Uterus (tissue), 4 donors: ENCODE measurements around the gene RPL19. TPM values are rescaled to one million over a fixed set of nuclear protein-coding genes. Genes with fewer than 3 reads are reported as not detected.

ENCODE experiments used
- DNase-seq, 2 donors: peaks; one replicate each; pipeline ENCODE4 v3.0.0-alpha.2; 2019 to 2020
- H3K27ac ChIP-seq, 2 donors: fragments of 200-600 bp; sonication (generic); 1 replicate in 1 of 2; 2 replicates in 1 of 2; pipeline ENCODE4 v1.5.1; 2016 to 2018
- H3K27me3 ChIP-seq, 2 donors: fragments of 200-600 bp; sonication (generic); one replicate each; pipeline ENCODE4 v1.5.1; 2018 to 2019; ENCODE audit warnings: control low read depth in 1 of 2
- H3K36me3 ChIP-seq, 2 donors: fragments of 200-600 bp; sonication (generic); one replicate each; pipeline ENCODE4 v1.5.1; 2019; ENCODE audit warnings: control low read depth in 1 of 2
- H3K4me1 ChIP-seq, 2 donors: fragments of 200-600 bp; sonication (generic); one replicate each; pipeline ENCODE4 v1.5.1; 2018 to 2019; ENCODE audit warnings: control low read depth in 1 of 2
- H3K4me3 ChIP-seq, 2 donors: fragments of 200-600 bp; sonication (generic); 1 replicate in 1 of 2; 2 replicates in 1 of 2; pipeline ENCODE4 v1.5.1; 2018 to 2019; ENCODE audit warnings: mild to moderate bottlenecking in 1 of 2
- H3K9me3 ChIP-seq, 2 donors: fragments of 200-600 bp; sonication (generic); one replicate each; pipeline ENCODE4 v1.5.1; 2019; ENCODE audit warnings: control low read depth in 1 of 2
- POLR2A ChIP-seq, 2 donors: fragments of 450-650 bp; IDR thresholded peaks; one replicate each; pipeline ENCODE4 v1.6.1; 2016; ENCODE audit warnings: antibody characterized with exemption in 2 of 2, mild to moderate bottlenecking in 1 of 2, moderate library complexity in 1 of 2
- intact Hi-C: fragments of 100-400 bp; cut with DNase I; formaldehyde crosslinking; loops from one replicate; pipeline ENCODE4 v1.15.1; 2023; ENCODE audit warnings: low total_unique reads
- total RNA-seq, 4 donors: library from RNA; depleted of rRNA in 3 of 4; stranded (reverse); fragments of >200 nt in 3 of 4; gene quantifications; one replicate each; pipeline versions ENCODE4 v1.1.0 to v1.2.4, GENCODE V29; 2014 to 2023
- TF ChIP-seq, protein P1 (sequence below), 4 experiments: fragments of 200-600 bp in 2 of 4; fragments of 450-650 bp in 2 of 4; sonication (generic) in 2 of 4; IDR thresholded peaks; one replicate each; pipeline ENCODE4 v1.5.1; 2016 to 2019; ENCODE audit warnings: antibody characterized with exemption in 4 of 4, mild to moderate bottlenecking in 2 of 4, moderate library complexity in 1 of 4
- donor health status: DM: yes; HTN: yes; CAD: no.

Gene RPL19
- total RNA-seq, 4 donors from 2014 or later = 1,469 to 5,936 (median 3,528) TPM

DNA sequence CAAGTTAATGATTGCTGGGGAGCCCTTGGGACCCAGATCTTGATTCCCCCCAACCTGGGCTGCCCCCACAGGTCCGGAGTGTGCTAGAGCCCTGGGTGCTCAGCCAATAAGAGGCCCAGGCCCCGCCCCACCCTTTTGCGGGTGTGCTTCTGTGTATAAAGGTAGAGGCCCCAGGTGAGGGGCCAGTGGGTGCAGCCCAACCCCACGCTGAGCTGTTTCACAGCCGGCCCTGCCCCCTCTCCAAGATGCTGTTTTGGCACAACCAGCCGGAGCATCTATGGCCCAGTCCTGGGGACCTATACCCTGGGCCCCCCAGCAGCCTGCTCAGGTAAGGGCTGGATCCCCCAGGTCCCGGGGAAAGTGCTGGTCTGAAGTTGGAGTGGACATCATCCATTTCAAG, 37.5 kb downstream of the RPL19 start:
- intact Hi-C loops = no loop called here
- no peaks in the 10 kb centered on the region for H3K9me3 ChIP-seq
- DNase-seq = no peak
- H3K4me1 ChIP-seq = no peaks in the 10 kb centered on the region
- H3K4me3 ChIP-seq = no peak overlapping the region
- no peaks in the 10 kb centered on the region for H3K36me3 ChIP-seq
- no peaks in the 10 kb centered on the region for H3K27me3 ChIP-seq
- TF ChIP-seq, protein P1, sequence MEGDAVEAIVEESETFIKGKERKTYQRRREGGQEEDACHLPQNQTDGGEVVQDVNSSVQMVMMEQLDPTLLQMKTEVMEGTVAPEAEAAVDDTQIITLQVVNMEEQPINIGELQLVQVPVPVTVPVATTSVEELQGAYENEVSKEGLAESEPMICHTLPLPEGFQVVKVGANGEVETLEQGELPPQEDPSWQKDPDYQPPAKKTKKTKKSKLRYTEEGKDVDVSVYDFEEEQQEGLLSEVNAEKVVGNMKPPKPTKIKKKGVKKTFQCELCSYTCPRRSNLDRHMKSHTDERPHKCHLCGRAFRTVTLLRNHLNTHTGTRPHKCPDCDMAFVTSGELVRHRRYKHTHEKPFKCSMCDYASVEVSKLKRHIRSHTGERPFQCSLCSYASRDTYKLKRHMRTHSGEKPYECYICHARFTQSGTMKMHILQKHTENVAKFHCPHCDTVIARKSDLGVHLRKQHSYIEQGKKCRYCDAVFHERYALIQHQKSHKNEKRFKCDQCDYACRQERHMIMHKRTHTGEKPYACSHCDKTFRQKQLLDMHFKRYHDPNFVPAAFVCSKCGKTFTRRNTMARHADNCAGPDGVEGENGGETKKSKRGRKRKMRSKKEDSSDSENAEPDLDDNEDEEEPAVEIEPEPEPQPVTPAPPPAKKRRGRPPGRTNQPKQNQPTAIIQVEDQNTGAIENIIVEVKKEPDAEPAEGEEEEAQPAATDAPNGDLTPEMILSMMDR (IDR thresholded peaks at IDR 0.05) = no peak
- no peak for TF ChIP-seq POLR2A (IDR thresholded peaks at IDR 0.05)
- no peak overlapping the region for H3K27ac ChIP-seq

DNA sequence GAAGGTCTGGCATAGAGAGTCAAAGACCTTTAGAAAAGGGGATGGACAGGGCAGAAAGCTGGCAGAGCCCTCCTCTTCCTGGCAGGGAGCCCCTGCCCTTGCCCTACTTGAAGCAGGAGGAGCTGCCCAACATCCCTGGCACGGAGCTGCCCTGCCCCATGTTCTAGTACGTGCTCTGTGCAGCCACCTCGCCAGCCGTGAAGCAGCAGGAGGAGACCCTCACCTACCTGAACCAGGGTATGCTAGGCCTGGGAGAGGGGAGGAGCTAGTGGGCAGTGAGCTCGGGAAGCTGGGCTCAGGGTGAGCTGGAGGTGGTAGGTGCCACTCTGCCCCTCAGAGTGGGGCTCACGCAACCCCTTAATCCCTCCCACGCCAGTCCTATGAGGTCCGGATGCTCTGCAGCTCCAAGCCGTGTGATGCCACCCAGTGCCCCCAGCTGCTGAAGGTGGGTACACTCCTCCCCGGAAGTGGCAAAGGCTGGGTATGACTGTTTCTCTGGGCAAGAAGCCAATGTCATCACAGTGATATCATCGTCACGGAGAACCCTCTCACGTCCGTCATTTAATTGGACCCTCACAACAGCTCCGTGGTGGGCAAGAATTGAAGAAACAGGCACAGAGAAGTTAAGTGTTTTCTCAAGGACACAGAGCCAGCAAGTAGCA, 38.4 kb downstream of the RPL19 start:
- Histone ChIP-seq H3K4me1 (no peaks in the 10 kb centered on the region), H3K36me3 (no peaks in the 10 kb centered on the region), H3K27me3 (no peaks in the 10 kb centered on the region), H3K4me3 (no peak overlapping the region), H3K9me3 (no peaks in the 10 kb centered on the region), H3K27ac (no peak overlapping the region)
- DNase-seq = no peak
- intact Hi-C loops = no loop called here
- TF ChIP-seq POLR2A (IDR thresholded peaks at IDR 0.05) = no peak
- TF ChIP-seq, protein P1 (IDR thresholded peaks at IDR 0.05) = no peak

DNA sequence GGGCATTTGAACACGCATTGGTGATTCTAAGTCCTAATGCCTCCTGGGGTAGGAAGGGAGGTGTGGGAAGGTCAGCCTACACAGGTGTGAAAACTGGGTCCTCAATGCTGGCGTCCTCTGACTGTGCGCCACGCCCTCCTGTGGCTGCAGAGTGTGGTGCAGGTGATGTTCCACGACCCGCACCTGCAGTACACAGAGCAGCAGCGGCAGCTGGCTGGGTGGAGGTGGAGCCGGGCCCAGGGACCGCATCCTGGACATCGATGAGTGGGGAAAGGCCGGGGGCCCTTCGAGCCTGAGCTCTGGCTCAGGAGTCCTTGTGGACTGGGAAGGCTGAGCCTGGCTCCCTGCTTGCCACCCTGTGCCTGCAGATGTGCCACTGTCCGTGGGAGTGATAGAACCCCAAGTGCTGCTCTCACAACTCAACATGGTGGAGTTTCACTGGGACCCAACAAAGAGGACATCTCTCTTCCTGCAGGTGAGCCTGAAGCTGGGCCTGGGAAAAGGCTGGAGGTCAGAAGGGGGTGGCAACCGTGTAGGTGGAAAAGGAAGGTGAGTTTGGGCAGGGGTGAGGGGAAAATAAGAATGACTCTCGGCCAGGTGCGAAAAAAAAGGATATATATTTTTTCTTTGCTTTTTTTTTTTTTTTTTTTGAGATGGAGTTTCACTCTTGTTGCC, 39.7 kb downstream of the RPL19 start:
- H3K36me3 ChIP-seq = no peaks in the 10 kb centered on the region
- no peaks in the 10 kb centered on the region for H3K27me3 ChIP-seq
- no peak for DNase-seq
- H3K9me3 ChIP-seq = no peaks in the 10 kb centered on the region
- TF ChIP-seq POLR2A (IDR thresholded peaks at IDR 0.05) = no peak
- TF ChIP-seq, protein P1 (IDR thresholded peaks at IDR 0.05) = peak in 2 of 4 experiments; percentile 21 to 29
- H3K4me1 ChIP-seq = no peaks in the 10 kb centered on the region
- intact Hi-C loops = loop anchor here (10.0 kb wide), 1 partner anchor 255 kb away; no protein-coding TSS in a partner anchor
- H3K27ac ChIP-seq = no peak overlapping the region
- no peak overlapping the region for H3K4me3 ChIP-seq

DNA sequence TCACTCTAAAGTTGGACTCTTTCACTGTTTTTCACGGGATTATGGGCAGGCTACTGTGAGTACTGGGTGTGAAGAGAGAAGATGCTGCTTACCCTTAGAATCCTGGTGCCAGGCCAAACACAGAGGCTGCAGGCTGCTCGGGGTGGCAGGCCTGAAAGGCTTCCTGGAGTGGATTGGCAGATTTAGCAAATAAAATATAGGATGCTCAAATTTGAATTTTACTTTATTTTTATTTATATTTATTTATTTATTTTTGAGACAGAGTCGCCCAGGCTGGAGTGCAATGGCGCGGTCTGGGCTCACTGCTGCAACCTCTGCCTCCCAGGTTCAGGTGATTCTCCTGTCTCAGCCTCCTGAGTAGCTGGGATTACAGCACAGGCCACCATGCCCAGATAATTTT, 40.5 kb downstream of the RPL19 start:
- no peaks in the 10 kb centered on the region for H3K4me1 ChIP-seq
- H3K27ac ChIP-seq = no peak overlapping the region
- H3K9me3 ChIP-seq = no peaks in the 10 kb centered on the region
- no peak for DNase-seq
- no peaks in the 10 kb centered on the region for H3K36me3 ChIP-seq
- H3K27me3 ChIP-seq = no peaks in the 10 kb centered on the region
- TF ChIP-seq, protein P1 (IDR thresholded peaks at IDR 0.05) = no peak
- no peak for TF ChIP-seq POLR2A (IDR thresholded peaks at IDR 0.05)
- intact Hi-C loops = loop anchor here (10.0 kb wide), 1 partner anchor 256 kb away; no protein-coding TSS in a partner anchor
- H3K4me3 ChIP-seq = no peak overlapping the region

DNA sequence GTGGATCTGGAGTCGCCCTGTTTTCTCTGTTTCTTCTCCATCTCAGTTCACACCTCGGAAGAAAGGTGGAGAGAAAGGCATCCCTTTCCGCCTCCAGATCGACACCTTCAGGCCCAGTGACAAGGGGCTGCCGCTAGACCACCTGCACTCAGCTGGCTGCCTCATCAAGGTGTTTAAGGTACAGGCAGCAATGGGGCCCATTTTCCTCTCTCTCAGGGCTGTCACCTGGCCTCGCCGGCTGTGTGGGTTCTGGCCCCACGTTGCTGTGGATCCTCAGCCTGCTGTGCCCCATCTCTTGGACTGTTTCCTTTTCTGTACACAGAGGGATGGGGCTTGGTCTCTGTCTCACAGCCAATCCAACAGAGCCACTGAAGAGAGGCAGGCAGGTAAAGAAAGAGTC, 43.1 kb downstream of the RPL19 start:
- H3K9me3 ChIP-seq = no peaks in the 10 kb centered on the region
- H3K27ac ChIP-seq = no peak overlapping the region
- no peak overlapping the region for H3K4me3 ChIP-seq
- H3K4me1 ChIP-seq = no peaks in the 10 kb centered on the region
- H3K27me3 ChIP-seq = no peaks in the 10 kb centered on the region
- intact Hi-C loops = loop anchor here (10.0 kb wide), 1 partner anchor 258 kb away; no protein-coding TSS in a partner anchor
- TF ChIP-seq, protein P1 (IDR thresholded peaks at IDR 0.05) = no peak
- no peak for TF ChIP-seq POLR2A (IDR thresholded peaks at IDR 0.05)
- DNase-seq = no peak
- H3K36me3 ChIP-seq = no peaks in the 10 kb centered on the region
